ENCODE results near the gene UBE2G2. TPM values are rescaled to one million over a fixed set of nuclear protein-coding genes. Genes with fewer than 3 reads are reported as not detected.

Gene UBE2G2
- total and polyA plus RNA-seq, 2 experiments from 2014 or later: 79.4 to 86.4 TPM

GRCh38 chr21:44844256-44844655 lies 42.6 kb upstream of the UBE2G2 start:
- Histone ChIP-seq H3K4me3 (no peak overlapping the region), H3K27ac (no peak overlapping the region), H3K27me3 (no peaks in the 10 kb centered on the region), H3K4me1 (ENCODE audit: low read depth) (no peaks in the 10 kb centered on the region), H3K9me3 (ENCODE audit: low read depth) (no peaks in the 10 kb centered on the region), H3K36me3 (peaks cover 6% of the 10 kb centered on the region)
- TF ChIP-seq CTCF (IDR thresholded peaks at IDR 0.05; ENCODE audit: low read depth, low read length): no peak
- no peak for DNase-seq (ENCODE audit: low read depth in 1 of 2, low spot score in 1 of 2)

- Histone ChIP-seq H3K27ac (no peak overlapping the region), H3K36me3 (no peaks in the 10 kb centered on the region), H3K4me3 (no peak overlapping the region), H3K27me3 (no peaks in the 10 kb centered on the region), H3K4me1 (ENCODE audit: low read depth) (no peaks in the 10 kb centered on the region), H3K9me3 (ENCODE audit: low read depth) (no peaks in the 10 kb centered on the region)
- DNase-seq (ENCODE audit: low read depth in 1 of 2, low spot score in 1 of 2): no peak
- TF ChIP-seq CTCF (IDR thresholded peaks at IDR 0.05; ENCODE audit: low read depth, low read length): no peak
Measured at GRCh38 chr21:44842721-44843445, 41.3 kb upstream of the UBE2G2 start.

GRCh38 chr21:44842087-44842486 lies 40.5 kb upstream of the UBE2G2 start:
- H3K27ac ChIP-seq: no peak overlapping the region
- H3K4me1 ChIP-seq (ENCODE audit: low read depth): no peaks in the 10 kb centered on the region
- no peaks in the 10 kb centered on the region for H3K27me3 ChIP-seq
- no peak overlapping the region for H3K4me3 ChIP-seq
- H3K36me3 ChIP-seq: no peaks in the 10 kb centered on the region
- TF ChIP-seq CTCF (IDR thresholded peaks at IDR 0.05; ENCODE audit: low read depth, low read length): no peak
- DNase-seq (ENCODE audit: low read depth in 1 of 2, low spot score in 1 of 2): no peak
- no peaks in the 10 kb centered on the region for H3K9me3 ChIP-seq (ENCODE audit: low read depth)

GRCh38 chr21:44840771-44841170 lies 39.2 kb upstream of the UBE2G2 start:
- DNase-seq (ENCODE audit: low read depth in 1 of 2, low spot score in 1 of 2): no peak
- no peak overlapping the region for H3K4me3 ChIP-seq
- TF ChIP-seq CTCF (IDR thresholded peaks at IDR 0.05; ENCODE audit: low read depth, low read length): no peak
- H3K27ac ChIP-seq: no peak overlapping the region
- H3K36me3 ChIP-seq: no peaks in the 10 kb centered on the region
- no peaks in the 10 kb centered on the region for H3K9me3 ChIP-seq (ENCODE audit: low read depth)
- H3K4me1 ChIP-seq (ENCODE audit: low read depth): no peaks in the 10 kb centered on the region
- H3K27me3 ChIP-seq: no peaks in the 10 kb centered on the region

GRCh38 chr21:44838951-44839350 lies 37.3 kb upstream of the UBE2G2 start:
- Histone ChIP-seq H3K36me3 (no peaks in the 10 kb centered on the region), H3K9me3 (ENCODE audit: low read depth) (no peaks in the 10 kb centered on the region), H3K27ac (no peak overlapping the region), H3K27me3 (no peaks in the 10 kb centered on the region), H3K4me3 (no peak overlapping the region), H3K4me1 (ENCODE audit: low read depth) (no peaks in the 10 kb centered on the region)
- no peak for DNase-seq (ENCODE audit: low read depth in 1 of 2, low spot score in 1 of 2)
- TF ChIP-seq CTCF (IDR thresholded peaks at IDR 0.05; ENCODE audit: low read depth, low read length): no peak

All from cardiac muscle cell (in vitro differentiated cells and primary cell).